ENCODE measurements around the gene CFLAR. TPM values are rescaled to one million over a fixed set of nuclear protein-coding genes. Genes with fewer than 3 reads are reported as not detected.
"Not testable (repeated sequence)": the region's sequence is repeated elsewhere in the genome, so short reads cannot be mapped to it uniquely, and the experiment has no call there.

CFLAR gene
- total RNA-seq, 4 donors from 2014 or later: 71.9 to 132 (median 114) TPM

- no peak for DNase-seq
- Histone ChIP-seq H3K9me3 (no peaks in the 10 kb centered on the region), H3K27ac (no peak overlapping the region), H3K4me1 (peaks cover 0 to 17% (median 3%) of the 10 kb centered on the region in 3 donors), H3K36me3 (no peaks in the 10 kb centered on the region), H3K27me3 (no peaks in the 10 kb centered on the region), H3K4me3 (no peak overlapping the region)
- intact Hi-C loops (cut with DNase I): loop anchor here (5.0 to 10.0 kb wide), 2 partner anchors 33 to 54 kb away; no protein-coding TSS in a partner anchor
- no peak for TF ChIP-seq POLR2A (IDR thresholded peaks at IDR 0.05)
- TF ChIP-seq, protein P1, sequence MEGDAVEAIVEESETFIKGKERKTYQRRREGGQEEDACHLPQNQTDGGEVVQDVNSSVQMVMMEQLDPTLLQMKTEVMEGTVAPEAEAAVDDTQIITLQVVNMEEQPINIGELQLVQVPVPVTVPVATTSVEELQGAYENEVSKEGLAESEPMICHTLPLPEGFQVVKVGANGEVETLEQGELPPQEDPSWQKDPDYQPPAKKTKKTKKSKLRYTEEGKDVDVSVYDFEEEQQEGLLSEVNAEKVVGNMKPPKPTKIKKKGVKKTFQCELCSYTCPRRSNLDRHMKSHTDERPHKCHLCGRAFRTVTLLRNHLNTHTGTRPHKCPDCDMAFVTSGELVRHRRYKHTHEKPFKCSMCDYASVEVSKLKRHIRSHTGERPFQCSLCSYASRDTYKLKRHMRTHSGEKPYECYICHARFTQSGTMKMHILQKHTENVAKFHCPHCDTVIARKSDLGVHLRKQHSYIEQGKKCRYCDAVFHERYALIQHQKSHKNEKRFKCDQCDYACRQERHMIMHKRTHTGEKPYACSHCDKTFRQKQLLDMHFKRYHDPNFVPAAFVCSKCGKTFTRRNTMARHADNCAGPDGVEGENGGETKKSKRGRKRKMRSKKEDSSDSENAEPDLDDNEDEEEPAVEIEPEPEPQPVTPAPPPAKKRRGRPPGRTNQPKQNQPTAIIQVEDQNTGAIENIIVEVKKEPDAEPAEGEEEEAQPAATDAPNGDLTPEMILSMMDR (IDR thresholded peaks at IDR 0.05): no peak
These were observed 5.3 kb upstream of the CFLAR start for GRCh38 chr2:201110615-201111014.

DNA sequence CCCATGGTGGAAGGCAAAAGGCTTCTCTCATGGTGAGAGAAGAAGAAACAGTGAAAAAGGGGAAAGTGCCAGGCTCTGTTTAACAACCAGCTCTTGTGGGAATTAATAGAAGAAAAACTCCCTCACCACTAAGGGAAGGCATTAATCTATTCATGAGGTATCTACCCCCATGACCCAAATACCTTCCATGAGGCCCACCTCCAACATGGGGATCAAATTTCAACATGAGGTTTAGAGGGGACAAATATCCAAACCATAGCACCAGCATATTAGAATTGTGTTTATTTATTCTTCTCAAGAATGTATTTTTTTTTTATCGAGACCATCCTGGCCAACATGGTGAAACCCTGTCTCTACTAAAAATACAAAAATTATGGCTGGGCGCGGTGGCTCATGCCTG, 4.9 kb upstream of the CFLAR start:
- WGBS, 2 donors: 89 to 100% methylated on average over 3 of the region's 3 CpGs
- Histone ChIP-seq H3K9me3 (no peaks in the 10 kb centered on the region), H3K36me3 (no peaks in the 10 kb centered on the region), H3K4me3 (no peak overlapping the region), H3K4me1 (peaks cover 0 to 20% (median 3%) of the 10 kb centered on the region in 3 donors), H3K27ac (no peak overlapping the region), H3K27me3 (no peaks in the 10 kb centered on the region)
- DNase-seq: no peak
- TF ChIP-seq, protein P1 (IDR thresholded peaks at IDR 0.05): no peak
- TF ChIP-seq POLR2A (IDR thresholded peaks at IDR 0.05): no peak
- intact Hi-C loops (cut with DNase I): loop anchor here (5.0 to 10.0 kb wide), 2 partner anchors 34 to 54 kb away; no protein-coding TSS in a partner anchor

GRCh38 chr2:201114350-201114749, 1.6 kb upstream of the CFLAR start:
- Histone ChIP-seq H3K36me3 (no peaks in the 10 kb centered on the region), H3K4me3 (no peak overlapping the region), H3K9me3 (no peaks in the 10 kb centered on the region), H3K4me1 (peaks cover 0 to 39% (median 7%) of the 10 kb centered on the region in 3 donors), H3K27me3 (no peaks in the 10 kb centered on the region), H3K27ac (no peak overlapping the region)
- no peak for DNase-seq
- TF ChIP-seq, protein P1 (IDR thresholded peaks at IDR 0.05): no peak
- TF ChIP-seq POLR2A (IDR thresholded peaks at IDR 0.05): no peak
- WGBS, 2 donors: 76 to 86% methylated on average over 2 to 3 of the region's 4 CpGs
- intact Hi-C loops (cut with DNase I): loop anchor here (5.0 to 10.0 kb wide), 2 partner anchors 37 to 50 kb away; no protein-coding TSS in a partner anchor

DNA sequence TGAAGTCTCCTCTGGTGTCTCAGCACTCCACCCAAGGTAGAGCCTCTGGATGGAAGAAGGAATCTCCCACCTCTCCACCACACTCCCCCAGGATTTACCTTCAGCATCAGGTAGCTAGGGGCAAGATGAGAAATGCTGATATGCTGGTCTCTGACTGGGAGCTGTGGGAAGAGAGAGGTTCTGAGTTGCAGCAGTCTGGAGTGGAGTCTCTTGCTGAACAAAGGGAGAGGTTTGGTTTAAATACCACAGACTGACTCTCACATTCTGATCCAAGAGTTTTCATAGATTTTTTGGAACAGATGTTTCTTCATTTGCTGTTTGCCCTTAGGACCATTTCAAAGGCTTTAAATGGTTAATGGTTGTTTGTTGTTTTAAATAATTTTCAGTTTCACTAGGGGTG, 1.1 kb upstream of the CFLAR start:
- TF ChIP-seq, protein P1 (IDR thresholded peaks at IDR 0.05): no peak
- no peak for TF ChIP-seq POLR2A (IDR thresholded peaks at IDR 0.05)
- intact Hi-C loops (cut with DNase I): loop anchor here (5.0 to 10.0 kb wide), 2 partner anchors 38 to 50 kb away; no protein-coding TSS in a partner anchor
- peak overlapping the region in 3 of 4 donors; percentile 11 to 100 (median 45) for H3K27ac ChIP-seq

GRCh38 chr2:201116959-201117734, 1.2 kb downstream of the CFLAR start:
- Histone ChIP-seq H3K36me3 (no peaks in the 10 kb centered on the region), H3K9me3 (no peaks in the 10 kb centered on the region), H3K27ac (peak overlapping the region; percentile 97 to 100 (median 99)), H3K4me1 (peaks cover 0 to 67% (median 15%) of the 10 kb centered on the region in 3 donors), H3K27me3 (no peaks in the 10 kb centered on the region), H3K4me3 (peak overlapping the region; percentile 66 to 97 (median 82))
- no peak for DNase-seq
- TF ChIP-seq, protein P1 (IDR thresholded peaks at IDR 0.05): peak in 5 of 6 experiments; percentile 14 to 56 (median 50)
- peak in 2 of 4 donors; percentile 24 to 40 for TF ChIP-seq POLR2A (IDR thresholded peaks at IDR 0.05)
- intact Hi-C loops (cut with DNase I): loop anchor here (10.0 kb wide), 1 partner anchor 48 kb away; no protein-coding TSS in a partner anchor
- 0 to 1% methylated on average over 20 to 22 of the region's 22 CpGs for WGBS, 2 donors

More for the DNA sequence above, 1.1 kb upstream of the CFLAR start:
- peak overlapping the region in 1 of 4 donors; percentile 77 for H3K4me3 ChIP-seq
- no peak for DNase-seq
- no peaks in the 10 kb centered on the region for H3K36me3 ChIP-seq
- H3K27me3 ChIP-seq: no peaks in the 10 kb centered on the region
- peaks cover 0 to 44% (median 7%) of the 10 kb centered on the region in 3 donors for H3K4me1 ChIP-seq
- no peaks in the 10 kb centered on the region for H3K9me3 ChIP-seq

- H3K27ac ChIP-seq: peak overlapping the region; percentile 97 to 100 (median 99)
- not testable (repeated sequence) for H3K27me3 ChIP-seq, H3K36me3 ChIP-seq, DNase-seq, H3K9me3 ChIP-seq
- intact Hi-C loops (cut with DNase I): loop anchor here (10.0 kb wide), 1 partner anchor 47 kb away; no protein-coding TSS in a partner anchor
- 4 to 5% methylated on average over 13 of the region's 13 CpGs for WGBS, 2 donors
- H3K4me3 ChIP-seq: peak overlapping the region; percentile 66 to 97 (median 82)
- peaks cover under 1 to 73% (median 21%) of the 10 kb centered on the region in 3 donors for H3K4me1 ChIP-seq
These were observed 1.8 kb downstream of the CFLAR start for GRCh38 chr2:201117735-201118094.

All from esophagus squamous epithelium (tissue), 5 donors.